Erythroblast (primary cell): ENCODE measurements around the gene STAC.

Source experiments
- GATA1 ChIP-seq: IDR thresholded peaks from 2 replicates; pipeline ENCODE4 v1.6.1; 2011; ENCODE audit warnings: low read depth, mild to moderate bottlenecking, control low read depth, low read length, moderate library complexity
- POLR2A ChIP-seq: IDR thresholded peaks from 2 replicates; pipeline ENCODE4 v1.6.1; 2011; ENCODE audit warnings: mild to moderate bottlenecking, low read length

- TF ChIP-seq POLR2A (no peak), GATA1 (no peak)
These were observed 165.9 kb downstream of the STAC start for GRCh38 chr3:36546226-36546625.
